ENCODE data around the gene NPIPA1.
"Not testable (repeated sequence)": the region's sequence is repeated elsewhere in the genome, so short reads cannot be mapped to it uniquely, and the experiment has no call there.

Gene NPIPA1

DNA sequence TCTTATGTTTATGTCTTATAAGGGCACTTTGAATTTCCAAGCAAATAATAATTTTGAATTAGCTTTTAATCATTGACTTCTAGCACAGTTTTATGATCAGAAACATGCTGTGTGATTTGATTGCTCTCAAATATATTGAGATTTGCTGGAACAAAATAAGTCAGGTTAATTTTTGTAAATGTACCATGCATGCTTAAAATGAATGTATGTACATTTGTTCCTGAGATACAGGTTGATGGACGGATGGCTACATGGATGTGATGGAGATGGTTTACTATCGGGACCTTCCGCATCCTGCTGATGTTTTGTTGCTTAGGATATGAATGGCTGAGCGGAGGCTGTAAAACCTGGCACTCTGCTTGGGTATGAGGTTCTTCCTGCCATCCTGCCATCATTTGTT is at the start of gene NPIPA1:
NPIPA1 (plus strand) TSS at position 301 of the 400 bp plus-strand sequence; CDS start at position 301, 0 bp downstream.
- not testable (repeated sequence) for DNase-seq

DNA sequence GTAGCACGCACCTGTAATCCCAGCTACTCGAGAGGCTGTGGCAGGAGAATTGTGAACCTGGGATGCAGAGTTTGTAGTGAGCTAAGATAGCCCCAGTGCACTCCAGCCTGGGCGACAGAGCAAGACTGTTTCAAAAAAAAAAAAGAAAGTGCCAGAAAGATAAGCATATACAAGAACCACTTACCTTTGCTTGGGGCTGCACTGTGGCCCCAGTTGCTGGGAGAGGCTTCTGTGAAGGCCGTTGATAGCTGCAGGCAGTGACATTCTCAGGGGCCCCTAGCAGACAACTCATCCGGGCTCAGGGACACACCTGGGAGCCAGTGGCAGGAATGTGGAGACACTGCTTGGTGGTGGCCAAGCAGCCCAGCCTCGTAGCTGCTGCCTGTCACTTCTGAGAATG is 45.1 kb upstream of the NPIPA1 start:
- DNase-seq: not testable (repeated sequence)

DNA sequence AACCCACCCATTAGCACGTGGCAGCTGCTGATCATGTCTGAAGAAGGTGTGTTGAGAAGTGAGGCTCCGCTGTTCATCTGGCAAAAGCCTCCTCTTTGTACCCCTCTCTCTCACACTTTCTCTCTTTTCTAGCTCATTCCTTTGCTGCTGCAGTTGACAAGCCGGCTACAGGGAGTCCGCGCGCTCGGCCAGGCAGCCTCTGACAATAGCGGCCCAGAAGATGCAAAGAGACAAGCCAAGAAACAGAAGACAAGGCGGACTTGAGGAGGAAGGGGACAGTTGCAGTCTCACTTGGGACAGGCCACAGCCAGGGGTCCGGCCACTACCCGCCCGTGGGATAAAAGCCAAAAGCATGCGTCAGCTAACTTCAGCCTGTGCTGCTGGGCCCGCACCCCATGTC is 41.9 kb upstream of the NPIPA1 start:
- DNase-seq: not testable (repeated sequence)

DNA sequence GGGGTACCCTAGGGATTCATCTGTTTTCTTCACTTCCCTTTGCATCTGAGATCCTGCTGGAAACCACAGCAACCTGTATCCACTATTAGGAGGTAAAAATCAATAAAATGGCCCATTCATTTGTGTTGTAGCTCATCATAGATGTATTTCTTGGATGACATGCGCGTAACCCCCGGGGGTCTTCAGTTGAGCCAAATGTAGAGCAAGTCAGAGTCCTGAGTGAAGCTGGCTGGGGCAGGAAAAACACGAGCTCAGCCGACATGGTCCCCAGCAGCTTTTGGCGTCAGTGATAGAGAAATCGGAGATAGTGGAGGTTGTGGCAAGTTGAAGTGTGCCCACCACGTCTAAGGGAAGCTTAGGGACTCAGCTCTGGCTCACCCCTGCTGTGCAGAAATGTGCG is 41.2 kb upstream of the NPIPA1 start:
- DNase-seq: not testable (repeated sequence)

DNA sequence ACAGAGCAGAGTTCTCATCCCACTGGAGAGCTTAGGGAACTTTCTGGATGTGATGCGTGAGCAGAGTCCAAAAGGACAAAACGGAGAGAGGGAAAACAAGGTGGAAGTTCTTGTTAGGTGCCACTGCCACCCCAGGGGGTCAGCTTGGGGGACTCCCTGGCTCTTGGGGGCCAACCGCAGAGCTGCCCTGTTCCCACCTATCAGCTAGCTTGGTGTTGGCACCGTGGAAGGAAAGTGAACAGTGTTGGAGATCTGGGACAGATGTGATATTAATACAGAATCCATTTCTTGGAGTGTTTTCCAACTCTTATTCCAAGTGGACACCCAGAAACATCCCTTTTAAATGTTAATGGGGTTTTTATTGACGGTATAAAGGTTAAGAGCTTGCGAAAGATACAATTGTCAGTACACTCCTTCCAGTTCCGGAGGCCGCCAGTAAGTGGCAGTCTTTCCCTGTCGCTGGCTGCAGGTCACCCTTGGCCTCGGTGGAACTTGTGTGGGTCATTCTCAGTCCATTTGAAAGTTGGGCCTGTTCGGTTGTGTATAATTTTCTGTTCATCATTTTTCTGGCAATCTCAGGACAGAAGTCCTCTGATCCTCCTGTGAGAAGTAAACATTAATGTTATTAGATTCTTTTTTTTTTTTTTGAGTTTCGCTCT is 40.1 kb upstream of the NPIPA1 start:
- not testable (repeated sequence) for DNase-seq

DNA sequence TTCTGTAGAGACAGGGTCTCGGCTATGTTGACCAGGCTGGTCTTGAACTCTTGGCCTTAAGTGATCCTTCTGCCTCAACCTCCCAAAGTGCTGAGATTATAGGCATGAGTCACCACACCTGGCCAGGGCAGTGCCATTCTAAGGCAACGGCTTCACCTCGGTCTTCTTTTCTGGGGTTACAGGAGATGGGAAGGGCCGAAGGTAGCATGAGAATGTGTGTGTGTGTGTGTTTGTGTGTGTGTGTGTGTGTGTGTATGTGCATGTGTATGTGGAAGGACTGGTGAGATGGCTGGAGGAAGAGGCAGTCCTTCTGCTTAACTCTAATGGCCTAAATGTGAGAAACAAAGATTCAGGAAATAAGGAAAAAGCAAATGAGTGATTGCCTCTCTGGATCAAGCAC is 39.1 kb upstream of the NPIPA1 start:
- DNase-seq: not testable (repeated sequence)

DNA sequence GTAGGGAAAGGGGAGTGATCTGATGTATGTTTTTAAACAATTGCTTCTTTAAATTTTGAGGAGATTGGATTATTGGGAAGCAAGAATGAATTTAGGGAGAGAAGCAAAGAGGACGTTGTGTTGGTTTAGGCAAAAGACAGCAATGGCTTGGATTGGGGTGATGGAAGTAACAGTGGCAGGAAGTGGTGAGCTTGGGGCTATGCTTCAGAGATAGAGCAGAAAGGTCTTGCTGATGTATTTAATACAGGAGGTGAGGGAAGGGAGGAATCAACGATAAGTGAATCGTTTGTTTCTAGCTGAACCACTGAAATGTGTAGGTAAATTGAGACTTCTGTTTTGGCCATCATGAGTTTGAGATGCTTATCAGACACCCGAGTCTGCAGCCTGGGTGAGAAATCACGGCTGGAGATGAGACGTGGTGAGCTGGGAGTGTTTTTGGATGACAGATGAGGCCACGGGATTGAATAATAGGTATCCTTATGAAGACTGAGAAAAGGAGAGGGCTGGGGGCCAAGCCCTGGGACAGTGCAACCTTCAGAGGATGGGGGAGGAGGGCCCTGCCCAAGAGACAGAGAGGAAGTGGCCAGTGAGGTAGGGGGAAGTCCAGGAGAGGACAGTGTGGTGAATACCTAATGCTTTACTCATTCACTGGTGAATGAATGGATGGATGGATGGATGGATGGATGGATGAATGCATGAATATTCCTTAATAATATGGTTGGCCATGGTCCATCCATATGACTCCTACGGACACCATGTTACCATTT is 33.9 kb upstream of the NPIPA1 start:
- not testable (repeated sequence) for DNase-seq

DNA sequence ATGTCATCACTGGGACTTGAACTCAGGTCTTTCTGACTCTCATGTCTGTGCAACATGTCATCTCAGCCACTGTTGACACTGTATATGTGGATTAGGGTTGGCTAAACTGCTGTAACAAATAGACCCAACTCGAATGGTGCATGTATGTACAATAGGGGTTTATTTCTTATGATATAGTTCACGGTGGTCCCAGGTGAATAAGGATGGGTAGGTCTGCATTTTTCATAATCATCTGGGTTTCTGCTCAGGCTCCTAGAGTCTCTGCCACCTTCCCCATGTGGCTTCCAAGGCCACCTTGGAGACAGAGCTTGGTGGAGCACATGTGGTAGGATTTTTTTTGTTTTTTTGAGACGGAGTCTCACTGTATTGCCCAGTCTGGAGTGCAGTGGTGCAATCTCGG is 27.5 kb upstream of the NPIPA1 start:
- DNase-seq: not testable (repeated sequence)

DNA sequence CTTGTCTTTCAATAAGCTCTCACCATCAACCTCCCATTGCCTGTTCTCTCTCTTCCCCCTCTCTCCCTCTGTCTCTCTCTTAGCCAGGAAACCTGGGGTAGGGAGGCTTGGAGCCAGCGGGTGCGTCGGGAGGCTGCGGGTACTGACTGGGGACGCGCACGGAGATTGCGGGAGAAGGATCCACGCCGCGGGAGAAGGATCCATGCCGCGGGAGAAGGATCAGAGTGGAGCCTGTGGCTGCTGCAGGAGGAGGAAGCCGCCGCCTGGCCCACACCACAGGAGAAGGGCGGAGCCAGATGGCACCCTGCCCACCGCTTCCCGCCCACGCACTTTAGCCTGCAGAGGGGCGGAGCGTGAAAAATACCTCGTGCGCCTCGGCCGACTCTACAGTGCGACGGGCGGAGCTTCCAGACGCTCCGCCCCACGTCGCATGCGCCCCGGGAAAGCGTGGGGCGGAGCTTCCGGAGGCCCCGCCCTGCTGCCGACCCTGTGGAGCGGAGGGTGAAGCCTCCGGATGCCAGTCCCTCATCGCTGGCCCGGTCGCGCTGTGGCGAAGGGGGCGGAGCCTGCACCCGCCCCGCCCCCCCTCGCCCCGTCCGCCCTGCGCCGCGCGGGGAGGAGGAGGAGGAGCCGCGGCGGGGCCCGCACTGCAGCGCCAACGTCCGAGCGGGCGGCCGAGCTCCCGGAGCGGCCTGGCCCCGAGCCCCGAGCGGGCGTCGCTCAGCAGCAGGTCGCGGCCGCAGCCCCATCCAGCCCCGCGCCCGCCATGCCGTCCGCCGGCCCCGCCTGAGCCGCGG is 26.2 kb upstream of the NPIPA1 start:
- not testable (repeated sequence) for DNase-seq

DNA sequence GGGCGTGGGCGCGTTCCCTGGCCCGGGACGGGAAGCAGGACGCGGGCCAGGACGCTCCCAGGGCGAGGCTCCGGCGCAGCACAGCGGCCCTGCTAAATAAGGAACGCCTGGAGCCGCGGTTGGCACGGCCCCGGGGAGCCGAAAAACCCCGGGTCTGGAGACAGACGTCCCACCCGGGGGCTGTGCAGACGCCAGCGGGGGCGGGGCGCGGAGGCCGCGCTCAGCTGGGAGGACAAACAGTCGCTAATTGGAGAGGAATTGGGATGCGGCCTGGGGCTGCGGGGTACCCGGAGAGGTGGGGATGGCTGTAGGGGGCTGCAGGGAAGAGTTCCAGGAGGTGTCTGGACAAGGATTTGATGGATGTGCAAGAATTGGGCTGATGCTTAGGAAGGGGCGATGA is 25.3 kb upstream of the NPIPA1 start:
- DNase-seq: peak; percentile 19

DNA sequence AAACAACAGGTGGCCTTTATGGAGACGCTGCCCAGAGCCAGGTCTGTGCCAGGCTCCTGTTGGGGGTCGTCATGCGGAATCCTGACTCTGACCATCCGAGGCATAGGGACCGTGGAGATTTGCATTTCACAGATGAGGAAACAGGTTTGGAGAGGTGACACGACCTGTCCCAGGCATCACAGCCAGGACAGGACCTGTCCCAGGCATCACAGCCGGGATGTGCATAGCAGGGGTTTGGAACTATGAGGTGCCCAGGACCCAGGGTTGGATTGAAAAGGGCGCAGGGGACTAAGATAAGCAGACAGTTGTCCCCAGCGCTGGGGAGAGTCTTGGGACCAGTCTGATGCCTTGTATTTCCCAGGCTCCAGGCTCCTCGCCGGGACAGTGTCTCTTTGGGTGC is 24.7 kb upstream of the NPIPA1 start:
- not testable (repeated sequence) for DNase-seq

DNA sequence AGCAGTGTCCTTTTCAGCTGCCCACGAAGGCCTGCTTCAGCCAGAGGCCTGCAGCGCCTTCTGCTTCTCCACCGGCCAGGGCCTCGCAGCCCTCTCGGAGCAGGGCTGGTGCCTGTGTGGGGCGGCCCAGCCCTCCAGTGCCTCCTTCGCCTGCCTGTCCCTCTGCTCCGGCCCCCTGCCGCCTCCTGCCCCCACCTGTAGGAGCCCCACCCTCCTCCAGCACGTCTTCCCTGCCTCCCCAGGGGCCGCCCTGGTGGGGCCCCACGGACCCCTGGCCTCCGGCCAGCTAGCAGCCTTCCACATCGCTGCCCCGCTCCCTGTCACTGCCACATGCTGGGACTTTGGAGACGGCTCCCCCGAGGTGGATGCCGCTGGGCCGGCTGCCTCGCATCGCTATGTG is 18.7 kb upstream of the NPIPA1 start:
- not testable (repeated sequence) for DNase-seq

DNA sequence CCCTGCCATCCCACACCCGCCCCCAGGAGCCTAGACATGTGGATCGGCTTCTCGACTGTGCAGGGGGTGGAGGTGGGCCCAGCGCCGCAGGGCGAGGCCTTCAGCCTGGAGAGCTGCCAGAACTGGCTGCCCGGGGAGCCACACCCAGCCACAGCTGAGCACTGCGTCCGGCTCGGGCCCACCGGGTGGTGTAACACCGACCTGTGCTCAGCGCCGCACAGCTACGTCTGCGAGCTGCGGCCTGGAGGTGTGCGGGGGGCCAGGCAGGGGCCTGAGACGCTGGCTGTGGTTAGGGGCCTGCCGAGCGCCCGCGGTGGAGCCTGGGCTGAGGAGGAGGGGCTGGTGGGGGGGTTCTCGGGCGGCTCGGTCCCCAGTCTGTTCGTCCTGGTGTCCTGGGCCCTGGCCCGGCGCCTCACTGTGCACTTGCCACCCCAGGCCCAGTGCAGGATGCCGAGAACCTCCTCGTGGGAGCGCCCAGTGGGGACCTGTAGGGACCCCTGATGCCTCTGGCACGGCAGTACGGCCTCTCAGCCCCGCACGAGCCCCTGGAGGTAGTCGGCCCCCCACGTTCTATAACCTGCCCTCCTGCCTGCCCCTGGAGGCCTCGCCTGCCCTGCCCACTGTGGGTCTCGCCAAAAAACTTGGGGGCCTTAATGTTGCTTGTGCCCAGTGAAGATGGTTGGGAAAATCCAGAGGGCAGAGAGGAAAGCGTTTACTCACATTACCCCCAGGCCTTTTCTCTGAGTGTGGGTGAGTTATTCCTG is 17.2 kb upstream of the NPIPA1 start:
- not testable (repeated sequence) for DNase-seq

DNA sequence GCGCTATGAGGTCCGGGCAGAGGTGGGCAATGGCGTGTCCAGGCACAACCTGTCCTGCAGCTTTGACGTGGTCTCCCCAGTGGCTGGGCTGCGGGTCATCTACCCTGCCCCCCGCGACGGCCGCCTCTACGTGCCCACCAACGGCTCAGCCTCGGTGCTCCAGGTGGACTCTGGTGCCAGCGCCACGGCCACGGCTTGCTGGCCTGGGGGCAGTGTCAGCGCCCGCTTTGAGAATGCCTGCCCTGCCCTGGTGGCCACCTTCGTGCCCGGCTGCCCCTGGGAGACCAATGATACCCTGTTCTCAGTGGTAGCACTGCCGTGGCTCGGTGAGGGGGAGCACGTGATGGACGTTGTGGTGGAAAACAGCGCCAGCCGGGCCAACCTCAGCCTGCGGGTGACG is 15.0 kb upstream of the NPIPA1 start:
- DNase-seq: not testable (repeated sequence)

DNA sequence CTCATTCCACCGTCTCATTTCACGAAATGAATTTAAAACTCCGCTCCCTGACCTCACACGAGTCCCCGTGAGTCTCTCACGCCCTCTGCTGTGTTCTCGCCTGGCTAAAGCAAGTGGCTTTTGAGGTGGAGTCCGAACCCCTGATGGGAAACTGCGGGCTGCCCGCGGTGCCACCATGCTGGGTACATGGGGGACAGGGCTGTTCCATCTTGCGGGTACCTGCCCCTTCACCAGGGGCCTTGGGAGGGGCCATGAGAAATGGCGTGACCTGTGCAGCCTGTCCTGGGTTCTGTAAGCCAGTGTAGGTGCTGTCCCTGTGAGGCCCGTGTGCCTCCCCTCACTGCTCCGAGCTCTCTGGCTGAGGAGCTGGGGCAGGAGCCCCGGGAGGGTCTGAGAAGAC is 14.3 kb upstream of the NPIPA1 start:
- DNase-seq: not testable (repeated sequence)

DNA sequence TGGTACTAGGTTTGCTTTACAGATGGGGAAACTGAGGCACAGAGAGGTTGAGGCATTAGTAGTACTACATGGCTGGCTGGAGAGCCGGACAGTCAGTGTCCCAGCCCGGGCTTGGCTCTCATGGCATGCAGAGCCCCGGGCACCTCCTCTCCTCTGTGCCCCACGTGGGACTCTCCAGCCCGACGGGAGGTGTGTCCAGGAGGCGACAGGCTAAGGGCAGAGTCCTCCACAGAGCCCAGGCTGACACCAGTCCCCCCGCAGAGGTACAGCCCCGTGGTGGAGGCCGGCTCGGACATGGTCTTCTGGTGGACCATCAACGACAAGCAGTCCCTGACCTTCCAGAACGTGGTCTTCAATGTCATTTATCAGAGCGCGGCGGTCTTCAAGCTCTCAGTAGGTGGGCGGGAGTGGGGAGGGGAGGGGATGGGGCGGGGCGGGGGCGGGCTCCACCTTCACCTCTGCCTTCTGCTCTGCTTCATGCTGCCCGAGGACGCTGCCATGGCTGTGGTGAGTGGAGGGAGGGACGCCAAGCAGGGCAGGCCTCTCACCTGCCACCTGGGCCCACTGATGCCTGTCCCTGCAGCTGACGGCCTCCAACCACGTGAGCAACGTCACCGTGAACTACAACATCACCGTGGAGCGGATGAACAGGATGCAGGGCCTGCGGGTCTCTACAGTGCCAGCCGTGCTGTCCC is 13.7 kb upstream of the NPIPA1 start:
- DNase-seq: not testable (repeated sequence)

DNA sequence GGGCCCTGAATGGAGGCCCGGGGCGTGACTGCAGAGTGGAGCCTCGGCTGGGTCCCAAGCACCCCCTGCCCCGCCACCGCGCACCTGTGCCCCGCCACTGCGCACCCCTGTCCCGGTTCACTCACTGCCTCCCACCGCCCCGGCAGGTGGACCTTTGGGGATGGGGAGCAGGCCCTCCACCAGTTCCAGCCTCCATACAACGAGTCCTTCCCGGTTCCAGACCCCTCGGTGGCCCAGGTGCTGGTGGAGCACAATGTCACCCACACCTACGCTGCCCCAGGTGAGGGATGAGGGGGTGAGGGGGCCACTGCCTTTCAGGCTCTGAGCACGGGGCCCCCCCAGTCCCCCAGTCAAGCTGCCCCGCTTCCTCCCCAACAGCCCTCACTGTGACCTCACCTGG is 12.9 kb upstream of the NPIPA1 start:
- DNase-seq: not testable (repeated sequence)

DNA sequence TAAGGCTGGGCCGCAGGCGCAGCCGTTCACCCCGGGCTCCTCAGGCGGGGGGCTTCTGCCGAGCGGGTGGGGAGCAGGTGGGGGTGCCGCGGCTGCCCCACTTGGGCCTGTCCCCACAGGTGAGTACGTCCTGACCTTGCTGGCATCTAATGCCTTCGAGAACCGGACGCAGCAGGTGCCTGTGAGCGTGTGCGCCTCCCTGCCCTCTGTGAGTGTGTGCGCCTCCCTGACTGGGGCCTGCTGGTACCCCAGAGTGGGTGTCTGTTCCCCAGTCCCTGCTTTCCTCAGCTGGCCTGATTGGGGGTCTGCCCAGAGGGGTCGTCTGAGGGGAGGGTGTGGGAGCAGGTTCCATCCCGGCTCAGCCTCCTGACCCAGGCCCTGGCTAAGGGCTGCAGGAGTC is 12.3 kb upstream of the NPIPA1 start:
- not testable (repeated sequence) for DNase-seq

DNA sequence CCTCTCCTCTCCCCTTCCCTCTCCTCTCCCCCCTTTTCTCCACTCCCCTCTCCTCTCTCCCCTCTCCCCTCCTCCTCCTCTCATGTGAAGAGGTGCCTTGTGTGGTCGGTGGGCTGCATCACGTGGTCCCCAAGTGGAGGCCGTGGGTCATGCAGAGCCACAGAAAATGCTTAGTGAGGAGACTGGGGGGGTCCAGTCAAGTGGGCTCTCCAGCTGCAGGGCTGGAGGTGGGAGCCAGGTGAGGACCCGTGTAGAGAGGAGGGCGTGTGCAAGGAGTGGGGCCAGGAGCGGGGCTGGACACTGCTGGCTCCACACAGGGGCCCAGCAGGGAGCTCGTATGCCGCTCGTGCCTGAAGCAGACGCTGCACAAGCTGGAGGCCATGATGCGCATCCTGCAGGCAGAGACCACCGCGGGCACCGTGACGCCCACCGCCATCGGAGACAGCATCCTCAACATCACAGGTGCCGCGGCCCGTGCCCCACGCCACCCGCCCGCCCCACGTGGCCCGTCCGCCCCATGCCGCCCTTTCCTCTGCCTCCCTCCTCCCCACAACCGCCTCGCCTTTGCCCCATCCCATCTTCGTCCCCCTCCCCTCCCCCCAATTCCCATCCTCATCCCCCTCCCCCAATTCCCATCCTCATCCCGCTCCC is 9.1 kb upstream of the NPIPA1 start:
- DNase-seq: not testable (repeated sequence)

DNA sequence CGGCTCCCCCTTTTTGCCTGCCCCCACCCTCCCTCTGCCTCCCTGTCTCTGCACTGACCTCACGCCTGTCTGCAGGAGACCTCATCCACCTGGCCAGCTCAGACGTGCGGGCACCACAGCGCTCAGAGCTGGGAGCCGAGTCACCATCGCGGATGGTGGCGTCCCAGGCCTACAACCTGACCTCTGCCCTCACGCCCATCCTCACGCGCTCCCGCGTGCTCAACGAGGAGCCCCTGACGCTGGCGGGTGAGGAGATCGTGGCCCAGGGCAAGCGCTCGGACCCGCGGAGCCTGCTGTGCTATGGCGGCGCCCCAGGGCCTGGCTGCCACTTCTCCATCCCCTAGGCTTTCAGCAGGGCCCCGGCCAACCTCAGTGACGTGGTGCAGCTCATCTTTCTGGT is 8.1 kb upstream of the NPIPA1 start:
- DNase-seq: not testable (repeated sequence)

DNA sequence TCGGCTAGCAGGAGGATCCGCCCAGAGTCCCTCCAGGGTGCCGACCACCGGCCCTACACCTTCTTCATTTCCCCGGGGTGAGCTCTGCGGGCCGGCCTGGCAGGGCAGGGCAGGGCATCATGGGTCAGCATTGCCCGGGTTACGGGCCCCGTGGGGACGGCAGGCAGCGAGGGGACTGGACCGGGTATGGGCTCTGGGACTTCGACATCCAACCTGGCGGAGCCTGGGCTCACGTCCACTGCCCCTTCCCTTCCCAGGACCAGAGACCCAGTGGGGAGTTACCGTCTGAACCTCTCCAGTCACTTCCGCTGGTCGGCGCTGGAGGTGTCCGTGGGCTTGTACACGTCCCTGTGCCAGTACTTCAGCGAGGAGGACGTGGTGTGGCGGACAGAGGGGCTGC is 7.0 kb upstream of the NPIPA1 start:
- DNase-seq: not testable (repeated sequence)
